ENCODE results near the gene COASY. TPM values are rescaled to one million over a fixed set of nuclear protein-coding genes. Genes with fewer than 3 reads are reported as not detected.

The COASY gene
- total RNA-seq, 1 experiment from 2014 or later: 138 TPM

GRCh38 chr17:42585353-42585752 is 23.4 kb downstream of the COASY start:
- Histone ChIP-seq H3K27me3 (replicated peaks; ENCODE audit: control insufficient read depth, insufficient read depth, low read length) (no peaks in the 10 kb centered on the region), H3K36me3 (ENCODE audit: control insufficient read depth, insufficient read depth, low read length) (peaks cover 2% of the 10 kb centered on the region), H3K4me1 (no peaks in the 10 kb centered on the region), H3K9me3 (no peaks in the 10 kb centered on the region), H3K4me3 (ENCODE audit: low read depth, low read length) (no peak overlapping the region)
- H3K27me3 Mint-ChIP-seq (ENCODE audit: insufficient read depth, unreplicated experiment): no peaks in the 10 kb centered on the region
- ChIA-PET CTCF (no interaction called here), POLR2A (interaction anchor here (0.6 kb wide), 1 partner anchor 38 kb away, joined by 7 read pairs; no protein-coding TSS in a partner anchor)
- DNase-seq: no peak
- peaks cover 67% of the 10 kb centered on the region for H3K36me3 Mint-ChIP-seq (ENCODE audit: insufficient read depth, unreplicated experiment)
- intact Hi-C loops (cut with micrococcal nuclease; ENCODE audit: unreplicated experiment): no loop called here
- TF ChIP-seq CTCF (IDR thresholded peaks at IDR 0.05; ENCODE audit: insufficient read depth in 1 of 2, low read depth in 1 of 2, low read length in 1 of 2, severe bottlenecking in 1 of 2, unreplicated experiment in 1 of 2): no peak
- no peak overlapping the region for H3K4me3 Mint-ChIP-seq (ENCODE audit: unreplicated experiment)
- no peaks in the 10 kb centered on the region for H3K4me1 Mint-ChIP-seq (ENCODE audit: low read depth, unreplicated experiment)
- no peaks in the 10 kb centered on the region for H3K9me3 Mint-ChIP-seq (ENCODE audit: unreplicated experiment)
- no TSS peak for BruUV-seq (replicated peaks)
- no peak overlapping the region for H3K27ac Mint-ChIP-seq (ENCODE audit: unreplicated experiment)

GRCh38 chr17:42586514-42587230 is 24.7 kb downstream of the COASY start:
- DNase-seq: no peak
- Mint-ChIP-seq H3K9me3 (ENCODE audit: unreplicated experiment) (no peaks in the 10 kb centered on the region), H3K36me3 (ENCODE audit: insufficient read depth, unreplicated experiment) (peaks cover 71% of the 10 kb centered on the region), H3K27ac (ENCODE audit: unreplicated experiment) (no peak overlapping the region), H3K4me1 (ENCODE audit: low read depth, unreplicated experiment) (no peaks in the 10 kb centered on the region), H3K27me3 (ENCODE audit: insufficient read depth, unreplicated experiment) (no peaks in the 10 kb centered on the region), H3K4me3 (ENCODE audit: unreplicated experiment) (no peak overlapping the region)
- BruUV-seq (replicated peaks): no TSS peak
- Histone ChIP-seq H3K4me1 (no peaks in the 10 kb centered on the region), H3K27me3 (replicated peaks; ENCODE audit: control insufficient read depth, insufficient read depth, low read length) (no peaks in the 10 kb centered on the region), H3K9me3 (no peaks in the 10 kb centered on the region), H3K4me3 (ENCODE audit: low read depth, low read length) (no peak overlapping the region), H3K36me3 (ENCODE audit: control insufficient read depth, insufficient read depth, low read length) (peaks cover 2% of the 10 kb centered on the region)
- ChIA-PET POLR2A (interaction anchor here (0.6 kb wide), 1 partner anchor 267 kb away, joined by 3 read pairs; no protein-coding TSS in a partner anchor), CTCF (interaction anchor here (1.5 kb wide), 1 partner anchor 8 kb away, joined by 5 read pairs; no protein-coding TSS in a partner anchor)
- no peak for TF ChIP-seq CTCF (IDR thresholded peaks at IDR 0.05; ENCODE audit: insufficient read depth in 1 of 2, low read depth in 1 of 2, low read length in 1 of 2, severe bottlenecking in 1 of 2, unreplicated experiment in 1 of 2)
- intact Hi-C loops (cut with micrococcal nuclease; ENCODE audit: unreplicated experiment): no loop called here

GRCh38 chr17:42590886-42591285 is 28.9 kb downstream of the COASY start:
- DNase-seq: no peak
- intact Hi-C loops (cut with micrococcal nuclease; ENCODE audit: unreplicated experiment): no loop called here
- Histone ChIP-seq H3K4me1 (no peaks in the 10 kb centered on the region), H3K36me3 (ENCODE audit: control insufficient read depth, insufficient read depth, low read length) (peaks cover 2% of the 10 kb centered on the region), H3K4me3 (ENCODE audit: low read depth, low read length) (no peak overlapping the region), H3K27me3 (replicated peaks; ENCODE audit: control insufficient read depth, insufficient read depth, low read length) (no peaks in the 10 kb centered on the region), H3K9me3 (no peaks in the 10 kb centered on the region)
- Mint-ChIP-seq H3K27me3 (ENCODE audit: insufficient read depth, unreplicated experiment) (no peaks in the 10 kb centered on the region), H3K9me3 (ENCODE audit: unreplicated experiment) (no peaks in the 10 kb centered on the region), H3K36me3 (ENCODE audit: insufficient read depth, unreplicated experiment) (peaks cover 50% of the 10 kb centered on the region), H3K27ac (ENCODE audit: unreplicated experiment) (no peak overlapping the region), H3K4me3 (ENCODE audit: unreplicated experiment) (no peak overlapping the region), H3K4me1 (ENCODE audit: low read depth, unreplicated experiment) (no peaks in the 10 kb centered on the region)
- BruUV-seq (replicated peaks): no TSS peak
- POLR2A ChIA-PET: no interaction called here
- TF ChIP-seq CTCF (IDR thresholded peaks at IDR 0.05; ENCODE audit: insufficient read depth in 1 of 2, low read depth in 1 of 2, low read length in 1 of 2, severe bottlenecking in 1 of 2, unreplicated experiment in 1 of 2): no peak
- CTCF ChIA-PET: no interaction called here

Data from Caco-2 (cell line).